Neural cell (in vitro differentiated cells): ENCODE measurements around the gene LARP1.

Source experiments
- CTCF ChIP-seq: fragments of 450-650 bp; IDR thresholded peaks from 2 replicates; pipeline ENCODE4 v1.5.1; 2014; ENCODE audit warnings: antibody characterized with exemption, mild to moderate bottlenecking, moderate library complexity; ENCODE audit not compliant: poor library complexity, severe bottlenecking
- EP300 ChIP-seq: fragments of 450-650 bp; conservative IDR thresholded peaks from 2 replicates; pipeline ENCODE4 v1.6.1; 2014; ENCODE audit warnings: antibody characterized with exemption, mild to moderate bottlenecking, moderate library complexity; ENCODE audit not compliant: poor library complexity, severe bottlenecking
- EZH2 ChIP-seq: fragments of 200-600, 300-800 bp; shearing (Covaris generic), sonication (generic); IDR thresholded peaks from 2 replicates; pipeline ENCODE4 v1.6.1; 2014; ENCODE audit warnings: antibody characterized with exemption, low read length, borderline replicate concordance, mild to moderate bottlenecking; ENCODE audit not compliant: insufficient read depth, poor library complexity, severe bottlenecking
- MXI1 ChIP-seq: fragments of 450-650 bp; conservative IDR thresholded peaks from 2 replicates; pipeline ENCODE4 v1.6.1; 2014; ENCODE audit warnings: antibody characterized with exemption, mild to moderate bottlenecking; ENCODE audit not compliant: poor library complexity, severe bottlenecking
- RAD21 ChIP-seq: fragments of 450-650 bp; conservative IDR thresholded peaks from 2 replicates; pipeline ENCODE4 v1.6.1; 2014; ENCODE audit warnings: antibody characterized with exemption, mild to moderate bottlenecking, moderate library complexity
- SMC3 ChIP-seq: fragments of 450-650 bp; conservative IDR thresholded peaks from 2 replicates; pipeline ENCODE4 v1.6.1; 2014; ENCODE audit warnings: antibody characterized with exemption, mild to moderate bottlenecking, moderate library complexity; ENCODE audit not compliant: poor library complexity
- TAF1 ChIP-seq: IDR thresholded peaks from 2 replicates; pipeline ENCODE4 v1.6.1; 2012; ENCODE audit warnings: low read depth

- TF ChIP-seq EZH2 (no peak), CTCF (peak; percentile 82), MXI1 (peak; percentile 97), RAD21 (peak; percentile 33), EP300 (peak; percentile 32), SMC3 (peak; percentile 40), TAF1 (no peak)
Measured at GRCh38 chr5:154754460-154755360, 467 bp upstream of the LARP1 start.
